HEK293 (cell line): ENCODE data around the gene ZGPAT.
A peak's percentile ranks its signal among the peaks of the same experiment; 100 is the strongest.

ENCODE experiments used
- CTCF ChIA-PET: fragments of 350-600 bp; formaldehyde crosslinking; extraction: SDS; loops from one replicate; lab custom pipeline; 2021; ENCODE audit warnings: antibody characterized with exemption; lab: Yijun Ruan, JAX
- POLR2A ChIA-PET: fragments of 300-600 bp; formaldehyde crosslinking; extraction: SDS; loops from one replicate; lab custom pipeline; 2020; ENCODE audit warnings: antibody characterized with exemption, inconsistent platforms; lab: Yijun Ruan, JAX
- H3K27ac ChIP-seq: fragments of 200-500 bp; sonication (Bioruptor generic); 2 replicates; pipeline ENCODE4 v1.5.1; 2014; ENCODE audit warnings: low read depth, low read length, control low read depth, inconsistent platforms; ENCODE audit errors: extremely low read depth
- H3K36me3 ChIP-seq, 2 experiments: fragments of 200-500 bp in 1 of 2; sonication (Bioruptor generic) in 1 of 2; 1 replicate in 1 of 2; 2 replicates in 1 of 2; pipeline ENCODE4 v1.5.1; 2014 to 2017; ENCODE audit warnings: inconsistent platforms in 2 of 2, low read length in 2 of 2; ENCODE audit not compliant: control insufficient read depth in 2 of 2, insufficient read depth in 1 of 2
- H3K4me1 ChIP-seq: fragments of 200-500 bp; sonication (Bioruptor generic); 2 replicates; pipeline ENCODE4 v1.5.1; 2014; ENCODE audit warnings: mild to moderate bottlenecking, low read length, inconsistent platforms; ENCODE audit not compliant: control insufficient read depth, insufficient read depth
- H3K4me3 ChIP-seq: 2 replicates; pipeline ENCODE4 v1.5.1; 2011; ENCODE audit warnings: low read depth, mild to moderate bottlenecking, control low read depth, low read length, moderate library complexity
- H3K9me3 ChIP-seq: fragments of 200-500 bp; sonication (Bioruptor generic); 2 replicates; pipeline ENCODE4 v1.5.1; 2014; ENCODE audit warnings: low read depth, low read length, inconsistent platforms; ENCODE audit not compliant: control insufficient read depth, insufficient read depth
- KLF1 ChIP-seq: fragments of 450-650 bp; formaldehyde crosslinking; IDR thresholded peaks from 2 replicates; pipeline ENCODE4 v1.5.1; 2016; ENCODE audit warnings: missing biosample characterization, missing genetic modification characterization
- KLF7 ChIP-seq: fragments of 450-650 bp; formaldehyde crosslinking; IDR thresholded peaks from 2 replicates; pipeline ENCODE4 v1.5.1; 2016; ENCODE audit warnings: missing biosample characterization, missing genetic modification characterization, borderline replicate concordance
- KLF9 ChIP-seq: fragments of 450-650 bp; formaldehyde crosslinking; IDR thresholded peaks from 2 replicates; pipeline ENCODE4 v1.5.1; 2016; ENCODE audit warnings: missing biosample characterization, missing genetic modification characterization, low read depth
- PBX3 ChIP-seq: sonication (generic); formaldehyde crosslinking; IDR thresholded peaks from 2 replicates; pipeline ENCODE4 v1.8.1; 2022; ENCODE audit warnings: mild to moderate bottlenecking, moderate library complexity, missing genetic modification reagents
- PRDM1 ChIP-seq: fragments of 450-650 bp; formaldehyde crosslinking; IDR thresholded peaks from 2 replicates; pipeline ENCODE4; 2016; ENCODE audit warnings: missing biosample characterization, missing genetic modification characterization
- PRDM2 ChIP-seq: fragments of 450-650 bp; formaldehyde crosslinking; IDR thresholded peaks from 2 replicates; pipeline ENCODE4 v1.5.1; 2016; ENCODE audit warnings: missing biosample characterization, missing genetic modification characterization, borderline replicate concordance
- RBAK ChIP-seq: fragments of 450-650 bp; formaldehyde crosslinking; IDR thresholded peaks from 2 replicates; pipeline ENCODE4 v1.5.1; 2016; ENCODE audit warnings: missing biosample characterization, missing genetic modification characterization
- TRIM28 ChIP-seq: IDR thresholded peaks from 2 replicates; pipeline ENCODE4 v1.6.1; 2011; ENCODE audit warnings: low read length, control low read depth, borderline replicate concordance
- ZFP3 ChIP-seq: fragments of 450-650 bp; formaldehyde crosslinking; IDR thresholded peaks from 2 replicates; pipeline ENCODE4 v1.5.1; 2016; ENCODE audit warnings: low read depth, missing biosample characterization, missing genetic modification characterization
- ZNF37A ChIP-seq: fragments of 450-650 bp; IDR thresholded peaks from 2 replicates; pipeline ENCODE4 v1.5.1; 2018; ENCODE audit warnings: missing biosample characterization, missing genetic modification characterization
- ZNF473 ChIP-seq: fragments of 450-650 bp; formaldehyde crosslinking; IDR thresholded peaks from 2 replicates; pipeline ENCODE4 v1.5.1; 2017; ENCODE audit warnings: missing biosample characterization, missing genetic modification characterization
- ZNF514 ChIP-seq: fragments of 450-650 bp; formaldehyde crosslinking; IDR thresholded peaks from 2 replicates; pipeline ENCODE4 v1.5.1; 2016; ENCODE audit warnings: missing biosample characterization, missing genetic modification characterization
- ZNF596 ChIP-seq: fragments of 450-650 bp; IDR thresholded peaks from 2 replicates; pipeline ENCODE4 v1.5.0; 2018; ENCODE audit warnings: missing biosample characterization, mild to moderate bottlenecking, missing genetic modification characterization, moderate library complexity
- ZNF623 ChIP-seq: fragments of 450-650 bp; formaldehyde crosslinking; IDR thresholded peaks from 2 replicates; pipeline ENCODE4 v1.5.1; 2016; ENCODE audit warnings: missing biosample characterization, missing genetic modification characterization
- ZNF639 ChIP-seq: fragments of 450-650 bp; formaldehyde crosslinking; IDR thresholded peaks from 2 replicates; pipeline ENCODE4 v1.5.1; 2016; ENCODE audit warnings: missing biosample characterization, missing genetic modification characterization
- ZNF843 ChIP-seq: fragments of 450-650 bp; formaldehyde crosslinking; IDR thresholded peaks from 2 replicates; pipeline ENCODE4 v1.5.1; 2016; ENCODE audit warnings: missing biosample characterization, missing genetic modification characterization
- ZSCAN18 ChIP-seq: fragments of 450-650 bp; formaldehyde crosslinking; IDR thresholded peaks from 2 replicates; pipeline ENCODE4 v1.5.1; 2016; ENCODE audit warnings: missing biosample characterization, missing genetic modification characterization
- ZXDB ChIP-seq: fragments of 450-650 bp; formaldehyde crosslinking; IDR thresholded peaks from 2 replicates; pipeline ENCODE4 v1.5.1; 2016; ENCODE audit warnings: missing biosample characterization, missing genetic modification characterization

The ZGPAT gene

GRCh38 chr20:63778034-63778752 is 70.4 kb downstream of the ZGPAT start:
- Histone ChIP-seq H3K4me1 (no peaks in the 10 kb centered on the region), H3K27ac (no peak overlapping the region), H3K9me3 (no peaks in the 10 kb centered on the region), H3K36me3 (no peaks in the 10 kb centered on the region), H3K4me3 (no peak overlapping the region)
- CTCF ChIA-PET, result interaction anchor here (1.3 kb wide), 2 partner anchors 9 to 71 kb away, joined by 4 to 7 read pairs; partner anchors contain the start of genes ARFRP1 and ZGPAT
- POLR2A ChIA-PET, result no interaction called here
- TF ChIP-seq ZSCAN18 (no peak), KLF9 (tag by site-specific recombination) (0 out of 2 replicates have a peak, but pooled peaks have one; percentile 16), KLF1 (tag by site-specific recombination) (peak; percentile 63)

- CTCF ChIA-PET, result interaction anchor here (1.3 kb wide), 1 partner anchor 9 kb away, joined by 7 read pairs; no protein-coding TSS in a partner anchor
- TF ChIP-seq ZNF843 (tag by site-specific recombination) (no peak), RBAK (tag by site-specific recombination) (no peak), ZNF623 (tag by site-specific recombination) (no peak), TRIM28 (no peak), ZNF37A (tag by site-specific recombination) (no peak)
- no peaks in the 10 kb centered on the region for H3K4me1 ChIP-seq
- no peaks in the 10 kb centered on the region for H3K9me3 ChIP-seq
- H3K27ac ChIP-seq, result no peak overlapping the region
- POLR2A ChIA-PET, result interaction anchor here (0.7 kb wide), 1 partner anchor 114 kb away, joined by 3 read pairs; no protein-coding TSS in a partner anchor
- no peak overlapping the region for H3K4me3 ChIP-seq
- no peaks in the 10 kb centered on the region for H3K36me3 ChIP-seq
Measured at GRCh38 chr20:63778857-63779256, 71.0 kb downstream of the ZGPAT start.

GRCh38 chr20:63781181-63781580 is 73.3 kb downstream of the ZGPAT start:
- Histone ChIP-seq H3K4me3 (no peak overlapping the region), H3K4me1 (no peaks in the 10 kb centered on the region), H3K9me3 (no peaks in the 10 kb centered on the region)
- no peak for TF ChIP-seq ZFP3 (tag by site-specific recombination)
- no peak for TF ChIP-seq PBX3 (CRISPR knock-in tag)
- no peak for TF ChIP-seq ZNF473 (tag by site-specific recombination)
- TF ChIP-seq PRDM1, result no peak
- no peak for TF ChIP-seq PRDM2
- no peak for TF ChIP-seq KLF7 (tag by site-specific recombination)
- TF ChIP-seq ZNF596 (tag by site-specific recombination), result no peak
- no peak for TF ChIP-seq ZNF514
- no peak for TF ChIP-seq ZXDB (tag by site-specific recombination)
- TF ChIP-seq ZNF639 (tag by site-specific recombination), result no peak
- TF ChIP-seq KLF1 (tag by site-specific recombination), result no peak
- TF ChIP-seq, all 188 proteins: peak for 0
- ChIA-PET POLR2A (no interaction called here), CTCF (no interaction called here)
- Histone ChIP-seq H3K27ac (no peak overlapping the region), H3K36me3 (no peaks in the 10 kb centered on the region)
